DND-41 (cell line): ENCODE measurements around the gene BSND.
"Not testable (repeated sequence)": the region's sequence is repeated elsewhere in the genome, so short reads cannot be mapped to it uniquely, and the experiment has no call there.

Experiments
- ATAC-seq: fragments of 200-7000 bp; cut with Tn5 transposase; 3 replicates; pipeline ENCODE4 v1.9.1; 2021; ENCODE audit warnings: low read depth; ENCODE audit not compliant: insufficient read depth
- DNase-seq: peaks from one replicate; pipeline ENCODE4 v3.0.0-alpha.2; 2020
- H2AFZ ChIP-seq: 2 replicates; pipeline ENCODE4 v1.6.0; 2012; ENCODE audit warnings: low read depth, low read length
- H3K27ac ChIP-seq: 2 replicates; pipeline ENCODE4 v1.5.1; 2012; ENCODE audit warnings: low read length, inconsistent platforms
- H3K27me3 ChIP-seq: fragments of 200-600 bp; sonication (generic); 2 replicates; pipeline ENCODE4 v1.6.0; 2012; ENCODE audit warnings: low read length, mild to moderate bottlenecking, inconsistent platforms; ENCODE audit not compliant: insufficient read depth, poor library complexity
- H3K36me3 ChIP-seq: 2 replicates; pipeline ENCODE4 v1.5.1; 2012; ENCODE audit warnings: low read length, inconsistent platforms; ENCODE audit not compliant: insufficient read depth
- H3K4me1 ChIP-seq: 2 replicates; pipeline ENCODE4 v1.5.1; 2012; ENCODE audit warnings: mild to moderate bottlenecking, low read length; ENCODE audit not compliant: insufficient read depth
- H3K4me2 ChIP-seq: 2 replicates; pipeline ENCODE4 v1.6.0; 2012; ENCODE audit warnings: mild to moderate bottlenecking, moderate library complexity, low read length, inconsistent platforms; ENCODE audit not compliant: insufficient read depth
- H3K4me3 ChIP-seq, 2 experiments: fragments of 200-600 bp in 1 of 2; shearing (Covaris generic) in 1 of 2; 2 replicates each; pipeline ENCODE4 v1.5.1; 2012 to 2016; ENCODE audit warnings: inconsistent platforms in 2 of 2, low read length in 2 of 2, mild to moderate bottlenecking in 2 of 2, low read depth in 1 of 2, moderate library complexity in 1 of 2
- H3K79me2 ChIP-seq: 2 replicates; pipeline ENCODE4 v1.6.0; 2012; ENCODE audit warnings: low read length, inconsistent platforms; ENCODE audit not compliant: insufficient read depth
- H3K9ac ChIP-seq: 2 replicates; pipeline ENCODE4 v1.6.0; 2012; ENCODE audit warnings: low read depth, mild to moderate bottlenecking, inconsistent platforms, low read length, moderate library complexity
- H3K9me3 ChIP-seq: 2 replicates; pipeline ENCODE4 v1.5.1; 2012; ENCODE audit warnings: low read length, moderate library complexity, mild to moderate bottlenecking, inconsistent platforms; ENCODE audit not compliant: insufficient read depth, severe bottlenecking
- H4K20me1 ChIP-seq: 2 replicates; pipeline ENCODE4 v1.6.0; 2012; ENCODE audit warnings: low read length; ENCODE audit not compliant: insufficient read depth
- CTCF ChIP-seq: IDR thresholded peaks from 2 replicates; pipeline ENCODE4 v1.5.1; 2012; ENCODE audit warnings: borderline replicate concordance, low read length, moderate library complexity, mild to moderate bottlenecking; ENCODE audit not compliant: poor library complexity, severe bottlenecking; ENCODE audit errors: extremely low read depth
- EZH2 ChIP-seq: IDR thresholded peaks from 3 replicates; pipeline ENCODE4 v1.6.1; 2012; ENCODE audit warnings: borderline replicate concordance, low read depth, mild to moderate bottlenecking, moderate library complexity, low read length, inconsistent platforms; ENCODE audit not compliant: severe bottlenecking

Gene BSND

GRCh38 chr1:54956726-54957125 is 42.0 kb upstream of the BSND start:
- no peak for DNase-seq
- H3K79me2 ChIP-seq: no peaks in the 10 kb centered on the region
- H3K4me1 ChIP-seq: no peaks in the 10 kb centered on the region
- no peak overlapping the region for H3K4me3 ChIP-seq
- H2AFZ ChIP-seq: no peak overlapping the region
- TF ChIP-seq EZH2 (no peak), CTCF (no peak)
- ATAC-seq: no peak
- no peak overlapping the region for H3K27ac ChIP-seq
- no peaks in the 10 kb centered on the region for H3K27me3 ChIP-seq
- no peak overlapping the region for H3K4me2 ChIP-seq
- no peaks in the 10 kb centered on the region for H3K36me3 ChIP-seq
- no peaks in the 10 kb centered on the region for H4K20me1 ChIP-seq
- no peak overlapping the region for H3K9ac ChIP-seq
- peaks cover 6% of the 10 kb centered on the region for H3K9me3 ChIP-seq

GRCh38 chr1:54959241-54959640 is 39.5 kb upstream of the BSND start:
- H3K4me3 ChIP-seq: no peak overlapping the region
- ATAC-seq (no peak), DNase-seq (no peak)
- H3K4me1 ChIP-seq: no peaks in the 10 kb centered on the region
- H3K79me2 ChIP-seq: no peaks in the 10 kb centered on the region
- no peak overlapping the region for H3K4me2 ChIP-seq
- no peak overlapping the region for H3K27ac ChIP-seq
- H2AFZ ChIP-seq: no peak overlapping the region
- H3K36me3 ChIP-seq: no peaks in the 10 kb centered on the region
- H3K27me3 ChIP-seq: no peaks in the 10 kb centered on the region
- H4K20me1 ChIP-seq: no peaks in the 10 kb centered on the region
- peaks cover 6% of the 10 kb centered on the region for H3K9me3 ChIP-seq
- H3K9ac ChIP-seq: no peak overlapping the region
- TF ChIP-seq EZH2 (no peak), CTCF (no peak)

GRCh38 chr1:54962612-54963395 is 35.9 kb upstream of the BSND start:
- TF ChIP-seq CTCF: no peak
- no peak for TF ChIP-seq EZH2
- no peak for ATAC-seq
- H3K27me3 ChIP-seq: no peaks in the 10 kb centered on the region
- H3K4me2 ChIP-seq: no peak overlapping the region
- peaks cover 6% of the 10 kb centered on the region for H3K9me3 ChIP-seq
- H3K79me2 ChIP-seq: no peaks in the 10 kb centered on the region
- no peak overlapping the region for H3K4me3 ChIP-seq
- no peaks in the 10 kb centered on the region for H4K20me1 ChIP-seq
- DNase-seq: no peak
- H3K27ac ChIP-seq: no peak overlapping the region
- H3K9ac ChIP-seq: no peak overlapping the region
- H3K36me3 ChIP-seq: no peaks in the 10 kb centered on the region
- H3K4me1 ChIP-seq: 0 out of 2 replicates have a peak, but pooled peaks cover 4% of the 10 kb centered on the region
- H2AFZ ChIP-seq: no peak overlapping the region

- not testable (repeated sequence) for H3K4me3 ChIP-seq, H3K4me1 ChIP-seq, H3K4me2 ChIP-seq, H4K20me1 ChIP-seq, H3K9me3 ChIP-seq, H3K27me3 ChIP-seq, H3K27ac ChIP-seq, DNase-seq, H2AFZ ChIP-seq, H3K36me3 ChIP-seq, ATAC-seq, H3K9ac ChIP-seq, H3K79me2 ChIP-seq
Observed at GRCh38 chr1:54963829-54964228, 34.9 kb upstream of the BSND start.
